HepG2 (cell line): ENCODE results near the gene CEP128.

Source experiments
- BCL6 ChIP-seq: IDR thresholded peaks from 2 replicates; pipeline ENCODE4 v1.6.1; 2016; ENCODE audit warnings: missing genetic modification reagents, missing compliant biosample characterization
- KAT7 ChIP-seq: IDR thresholded peaks from 2 replicates; pipeline ENCODE4 v1.6.1; 2018; ENCODE audit warnings: borderline replicate concordance, missing compliant biosample characterization
- SP4 ChIP-seq: sonication (generic); formaldehyde crosslinking; IDR thresholded peaks from 2 replicates; pipeline ENCODE4 v1.8.1; 2023; ENCODE audit warnings: mild to moderate bottlenecking, missing genetic modification reagents
- SPEN ChIP-seq: sonication (generic); formaldehyde crosslinking; IDR thresholded peaks from 2 replicates; pipeline ENCODE4 v1.5.1; 2020; ENCODE audit warnings: low read depth, mild to moderate bottlenecking, missing genetic modification reagents
- SUZ12 ChIP-seq: fragments of 150-350 bp; IDR thresholded peaks from 2 replicates; pipeline ENCODE4 v1.6.1; 2014; ENCODE audit warnings: low read depth, low read length
- ZNF24 ChIP-seq: fragments of 450-650 bp; IDR thresholded peaks from 2 replicates; pipeline ENCODE4 v1.6.1; 2017; ENCODE audit warnings: antibody characterized with exemption, mild to moderate bottlenecking
- ZNF256 ChIP-seq: sonication (generic); formaldehyde crosslinking; conservative IDR thresholded peaks from 2 replicates; pipeline ENCODE4 v1.4.0; 2020; ENCODE audit warnings: missing genetic modification reagents
- ZNF773 ChIP-seq: sonication (generic); formaldehyde crosslinking; IDR thresholded peaks from 2 replicates; pipeline ENCODE4 v1.4.0; 2020; ENCODE audit warnings: missing genetic modification reagents, borderline replicate concordance
- ZNF792 ChIP-seq: IDR thresholded peaks from 2 replicates; pipeline ENCODE4 v1.6.1; 2016
- TF ChIP-seq, protein P1 (sequence below): sonication (generic); formaldehyde crosslinking; IDR thresholded peaks from 2 replicates; pipeline ENCODE4 v1.8.1; 2022; ENCODE audit warnings: low read depth, mild to moderate bottlenecking, missing genetic modification reagents
- TF ChIP-seq, protein P2 (sequence below): sonication (generic); formaldehyde crosslinking; conservative IDR thresholded peaks from 2 replicates; pipeline ENCODE4 v1.8.1; 2023; ENCODE audit warnings: missing genetic modification reagents
- TF ChIP-seq, protein P3 (sequence below): IDR thresholded peaks from 2 replicates; pipeline ENCODE4 v1.6.1; 2018; ENCODE audit warnings: missing genetic modification reagents, mild to moderate bottlenecking, missing compliant biosample characterization
- TF ChIP-seq, protein P4 (sequence below): IDR thresholded peaks from 2 replicates; pipeline ENCODE4 v1.6.1; 2012; ENCODE audit warnings: low read length, improper control_type of control experiment

DNA sequence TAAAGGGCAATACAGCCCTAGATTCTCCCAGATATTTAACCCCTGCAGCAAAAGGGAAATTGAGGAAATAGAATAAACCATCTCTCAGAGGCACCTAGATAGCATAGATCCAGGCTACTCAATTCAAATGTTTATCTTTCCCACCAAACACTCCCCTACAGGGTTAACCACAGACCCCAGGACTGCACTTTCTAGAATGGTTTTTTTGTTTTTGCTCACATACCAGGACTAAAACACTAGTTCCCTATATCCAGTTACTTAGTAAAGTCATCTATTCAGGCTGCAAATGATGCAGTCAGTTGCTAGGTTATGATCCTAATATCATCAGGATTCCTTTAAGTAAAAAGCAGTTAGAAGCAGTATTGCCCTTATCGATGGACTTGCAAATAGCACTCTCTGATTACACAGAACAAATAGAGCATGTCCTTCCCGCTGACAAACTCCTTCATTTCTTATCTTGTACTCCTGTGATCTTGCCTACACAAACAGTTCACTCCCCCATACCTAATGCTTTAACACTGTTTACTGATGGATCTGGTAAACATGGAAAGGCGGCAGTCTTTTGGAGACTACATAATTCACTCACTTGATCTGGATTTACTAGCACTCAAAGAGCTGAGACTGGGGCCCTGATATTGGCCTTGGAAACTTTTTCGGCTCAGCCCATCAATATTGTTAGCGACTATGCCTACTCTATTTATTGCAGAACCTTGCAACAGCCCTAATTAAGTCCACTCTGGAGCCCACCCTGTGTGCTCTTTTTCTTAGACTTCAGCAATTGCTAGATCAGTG, 473.0 kb downstream of the CEP128 start:
- TF ChIP-seq, protein P1, sequence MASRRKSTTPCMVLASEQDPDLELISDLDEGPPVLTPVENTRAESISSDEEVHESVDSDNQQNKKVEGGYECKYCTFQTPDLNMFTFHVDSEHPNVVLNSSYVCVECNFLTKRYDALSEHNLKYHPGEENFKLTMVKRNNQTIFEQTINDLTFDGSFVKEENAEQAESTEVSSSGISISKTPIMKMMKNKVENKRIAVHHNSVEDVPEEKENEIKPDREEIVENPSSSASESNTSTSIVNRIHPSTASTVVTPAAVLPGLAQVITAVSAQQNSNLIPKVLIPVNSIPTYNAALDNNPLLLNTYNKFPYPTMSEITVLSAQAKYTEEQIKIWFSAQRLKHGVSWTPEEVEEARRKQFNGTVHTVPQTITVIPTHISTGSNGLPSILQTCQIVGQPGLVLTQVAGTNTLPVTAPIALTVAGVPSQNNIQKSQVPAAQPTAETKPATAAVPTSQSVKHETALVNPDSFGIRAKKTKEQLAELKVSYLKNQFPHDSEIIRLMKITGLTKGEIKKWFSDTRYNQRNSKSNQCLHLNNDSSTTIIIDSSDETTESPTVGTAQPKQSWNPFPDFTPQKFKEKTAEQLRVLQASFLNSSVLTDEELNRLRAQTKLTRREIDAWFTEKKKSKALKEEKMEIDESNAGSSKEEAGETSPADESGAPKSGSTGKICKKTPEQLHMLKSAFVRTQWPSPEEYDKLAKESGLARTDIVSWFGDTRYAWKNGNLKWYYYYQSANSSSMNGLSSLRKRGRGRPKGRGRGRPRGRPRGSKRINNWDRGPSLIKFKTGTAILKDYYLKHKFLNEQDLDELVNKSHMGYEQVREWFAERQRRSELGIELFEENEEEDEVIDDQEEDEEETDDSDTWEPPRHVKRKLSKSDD (CRISPR knock-in tag): no peak
- TF ChIP-seq SP4 (CRISPR knock-in tag) (0 out of 2 replicates have a peak, but pooled peaks have one; percentile 14), ZNF24 (peak; percentile 87), ZNF773 (CRISPR knock-in tag) (no peak), ZNF792 (CRISPR knock-in tag) (peak; percentile 60; the same call in 1 of the 2 replicates), ZNF256 (CRISPR knock-in tag) (no peak), BCL6 (CRISPR knock-in tag) (peak; percentile 93), KAT7 (CRISPR knock-in tag) (0 out of 2 replicates have a peak, but pooled peaks have one; percentile 66), SUZ12 (no peak), SPEN (CRISPR knock-in tag) (peak; percentile 56; the same call in 1 of the 2 replicates)
- TF ChIP-seq, protein P2, sequence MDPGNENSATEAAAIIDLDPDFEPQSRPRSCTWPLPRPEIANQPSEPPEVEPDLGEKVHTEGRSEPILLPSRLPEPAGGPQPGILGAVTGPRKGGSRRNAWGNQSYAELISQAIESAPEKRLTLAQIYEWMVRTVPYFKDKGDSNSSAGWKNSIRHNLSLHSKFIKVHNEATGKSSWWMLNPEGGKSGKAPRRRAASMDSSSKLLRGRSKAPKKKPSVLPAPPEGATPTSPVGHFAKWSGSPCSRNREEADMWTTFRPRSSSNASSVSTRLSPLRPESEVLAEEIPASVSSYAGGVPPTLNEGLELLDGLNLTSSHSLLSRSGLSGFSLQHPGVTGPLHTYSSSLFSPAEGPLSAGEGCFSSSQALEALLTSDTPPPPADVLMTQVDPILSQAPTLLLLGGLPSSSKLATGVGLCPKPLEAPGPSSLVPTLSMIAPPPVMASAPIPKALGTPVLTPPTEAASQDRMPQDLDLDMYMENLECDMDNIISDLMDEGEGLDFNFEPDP (CRISPR knock-in tag): no peak
- TF ChIP-seq, protein P3, sequence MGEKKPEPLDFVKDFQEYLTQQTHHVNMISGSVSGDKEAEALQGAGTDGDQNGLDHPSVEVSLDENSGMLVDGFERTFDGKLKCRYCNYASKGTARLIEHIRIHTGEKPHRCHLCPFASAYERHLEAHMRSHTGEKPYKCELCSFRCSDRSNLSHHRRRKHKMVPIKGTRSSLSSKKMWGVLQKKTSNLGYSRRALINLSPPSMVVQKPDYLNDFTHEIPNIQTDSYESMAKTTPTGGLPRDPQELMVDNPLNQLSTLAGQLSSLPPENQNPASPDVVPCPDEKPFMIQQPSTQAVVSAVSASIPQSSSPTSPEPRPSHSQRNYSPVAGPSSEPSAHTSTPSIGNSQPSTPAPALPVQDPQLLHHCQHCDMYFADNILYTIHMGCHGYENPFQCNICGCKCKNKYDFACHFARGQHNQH (CRISPR knock-in tag): peak; percentile 92
- TF ChIP-seq, protein P4, sequence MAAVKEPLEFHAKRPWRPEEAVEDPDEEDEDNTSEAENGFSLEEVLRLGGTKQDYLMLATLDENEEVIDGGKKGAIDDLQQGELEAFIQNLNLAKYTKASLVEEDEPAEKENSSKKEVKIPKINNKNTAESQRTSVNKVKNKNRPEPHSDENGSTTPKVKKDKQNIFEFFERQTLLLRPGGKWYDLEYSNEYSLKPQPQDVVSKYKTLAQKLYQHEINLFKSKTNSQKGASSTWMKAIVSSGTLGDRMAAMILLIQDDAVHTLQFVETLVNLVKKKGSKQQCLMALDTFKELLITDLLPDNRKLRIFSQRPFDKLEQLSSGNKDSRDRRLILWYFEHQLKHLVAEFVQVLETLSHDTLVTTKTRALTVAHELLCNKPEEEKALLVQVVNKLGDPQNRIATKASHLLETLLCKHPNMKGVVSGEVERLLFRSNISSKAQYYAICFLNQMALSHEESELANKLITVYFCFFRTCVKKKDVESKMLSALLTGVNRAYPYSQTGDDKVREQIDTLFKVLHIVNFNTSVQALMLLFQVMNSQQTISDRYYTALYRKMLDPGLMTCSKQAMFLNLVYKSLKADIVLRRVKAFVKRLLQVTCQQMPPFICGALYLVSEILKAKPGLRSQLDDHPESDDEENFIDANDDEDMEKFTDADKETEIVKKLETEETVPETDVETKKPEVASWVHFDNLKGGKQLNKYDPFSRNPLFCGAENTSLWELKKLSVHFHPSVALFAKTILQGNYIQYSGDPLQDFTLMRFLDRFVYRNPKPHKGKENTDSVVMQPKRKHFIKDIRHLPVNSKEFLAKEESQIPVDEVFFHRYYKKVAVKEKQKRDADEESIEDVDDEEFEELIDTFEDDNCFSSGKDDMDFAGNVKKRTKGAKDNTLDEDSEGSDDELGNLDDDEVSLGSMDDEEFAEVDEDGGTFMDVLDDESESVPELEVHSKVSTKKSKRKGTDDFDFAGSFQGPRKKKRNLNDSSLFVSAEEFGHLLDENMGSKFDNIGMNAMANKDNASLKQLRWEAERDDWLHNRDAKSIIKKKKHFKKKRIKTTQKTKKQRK: no peak
